Tibial artery (tissue), 4 donors: ENCODE data around the gene SLIT3.

Experiments used
- DNase-seq, 2 donors: peaks; one replicate each; pipeline ENCODE4 v3.0.0-alpha.2; 2019
- H3K27ac ChIP-seq, 2 donors: fragments of 200-600 bp; sonication (generic) in 1 of 2; 1 replicate in 1 of 2; 2 replicates in 1 of 2; pipeline ENCODE4 v1.5.1; 2018 to 2019; ENCODE audit warnings: mild to moderate bottlenecking in 1 of 2
- H3K27me3 ChIP-seq, 2 donors: fragments of 200-600 bp; sonication (generic) in 1 of 2; one replicate each; pipeline versions ENCODE4 v1.5.1 to v1.6.0; 2016 to 2019
- H3K36me3 ChIP-seq, 3 donors: fragments of 200-600 bp; sonication (generic) in 2 of 3; one replicate each; pipeline ENCODE4 v1.5.1; 2016 to 2019; ENCODE audit warnings: mild to moderate bottlenecking in 2 of 3
- H3K4me1 ChIP-seq, 4 donors: fragments of 200-600 bp; sonication (generic) in 2 of 4; 1 replicate in 3 of 4; 2 replicates in 1 of 4; pipeline ENCODE4 v1.5.1; 2016 to 2019
- H3K4me3 ChIP-seq, 2 donors: fragments of 200-600 bp; sonication (generic) in 1 of 2; 1 replicate in 1 of 2; 2 replicates in 1 of 2; pipeline ENCODE4 v1.5.1; 2018 to 2019; ENCODE audit warnings: mild to moderate bottlenecking in 2 of 2
- H3K9me3 ChIP-seq, 3 donors: fragments of 200-600 bp; sonication (generic) in 1 of 3; one replicate each; pipeline ENCODE4 v1.5.1; 2016 to 2019
- CTCF ChIP-seq, 2 experiments: fragments of 200-600 bp in 1 of 2; fragments of 450-650 bp in 1 of 2; IDR thresholded peaks; one replicate each; pipeline ENCODE4 v1.5.1; 2017 to 2019; ENCODE audit warnings: antibody characterized with exemption in 2 of 2, mild to moderate bottlenecking in 1 of 2, moderate library complexity in 1 of 2
- intact Hi-C: fragments of 100-400 bp; cut with DNase I; formaldehyde crosslinking; loops from one replicate; pipeline ENCODE4 v1.15.0; 2023; ENCODE audit warnings: low total_unique reads

SLIT3 gene

GRCh38 chr5:168753691-168754254 is 547.2 kb downstream of the SLIT3 start:
- H3K27ac ChIP-seq, result no peak overlapping the region
- H3K27me3 ChIP-seq, result no peaks in the 10 kb centered on the region
- peak in 1 of 2 donors; percentile 53 for DNase-seq
- no peak for TF ChIP-seq CTCF (IDR thresholded peaks at IDR 0.05)
- intact Hi-C loops, result no loop called here
- no peaks in the 10 kb centered on the region for H3K4me1 ChIP-seq
- H3K4me3 ChIP-seq, result no peak overlapping the region
- no peaks in the 10 kb centered on the region for H3K9me3 ChIP-seq
- peaks cover 12 to 53% (median 32%) of the 10 kb centered on the region in 3 donors for H3K36me3 ChIP-seq

- intact Hi-C loops, result no loop called here
- no peak for TF ChIP-seq CTCF (IDR thresholded peaks at IDR 0.05)
- H3K9me3 ChIP-seq, result no peaks in the 10 kb centered on the region
- peaks cover 13 to 64% (median 42%) of the 10 kb centered on the region in 3 donors for H3K36me3 ChIP-seq
- no peaks in the 10 kb centered on the region for H3K27me3 ChIP-seq
- H3K27ac ChIP-seq, result no peak overlapping the region
- H3K4me1 ChIP-seq, result no peaks in the 10 kb centered on the region
- H3K4me3 ChIP-seq, result no peak overlapping the region
- peak in 1 of 2 donors; percentile 46 for DNase-seq
These were observed 548.3 kb downstream of the SLIT3 start for GRCh38 chr5:168752416-168753190.

- H3K36me3 ChIP-seq, result peaks cover 19 to 70% (median 48%) of the 10 kb centered on the region in 3 donors
- TF ChIP-seq CTCF (IDR thresholded peaks at IDR 0.05), result no peak
- no peak for DNase-seq
- H3K9me3 ChIP-seq, result no peaks in the 10 kb centered on the region
- H3K27ac ChIP-seq, result no peak overlapping the region
- no peaks in the 10 kb centered on the region for H3K4me1 ChIP-seq
- no peak overlapping the region for H3K4me3 ChIP-seq
- H3K27me3 ChIP-seq, result no peaks in the 10 kb centered on the region
- intact Hi-C loops, result no loop called here
These were observed 548.9 kb downstream of the SLIT3 start for GRCh38 chr5:168752012-168752411.

- peaks cover 21 to 76% (median 50%) of the 10 kb centered on the region in 3 donors for H3K36me3 ChIP-seq
- H3K9me3 ChIP-seq, result no peaks in the 10 kb centered on the region
- H3K27ac ChIP-seq, result no peak overlapping the region
- intact Hi-C loops, result no loop called here
- H3K4me1 ChIP-seq, result no peaks in the 10 kb centered on the region
- no peak for TF ChIP-seq CTCF (IDR thresholded peaks at IDR 0.05)
- H3K4me3 ChIP-seq, result no peak overlapping the region
- peak in 1 of 2 donors; percentile 41 for DNase-seq
- no peaks in the 10 kb centered on the region for H3K27me3 ChIP-seq
These were observed 550.0 kb downstream of the SLIT3 start for GRCh38 chr5:168750926-168751325.

GRCh38 chr5:168749391-168750100 is 551.4 kb downstream of the SLIT3 start:
- Histone ChIP-seq H3K27ac (no peak overlapping the region), H3K4me3 (no peak overlapping the region), H3K9me3 (no peaks in the 10 kb centered on the region), H3K27me3 (no peaks in the 10 kb centered on the region), H3K4me1 (no peaks in the 10 kb centered on the region), H3K36me3 (peaks cover 26 to 82% (median 55%) of the 10 kb centered on the region in 3 donors)
- intact Hi-C loops, result no loop called here
- DNase-seq, result peak in 1 of 2 donors; percentile 34
- no peak for TF ChIP-seq CTCF (IDR thresholded peaks at IDR 0.05)
